Measurements from ENCODE around the gene UNC13B.
"Not testable (repeated sequence)": the region's sequence is repeated elsewhere in the genome, so short reads cannot be mapped to it uniquely, and the experiment has no call there.

UNC13B gene

GRCh38 chr9:35164711-35165110 lies 2.9 kb downstream of the UNC13B start:
- peak; percentile 59 for DNase-seq

- not testable (repeated sequence) for DNase-seq
Measured at GRCh38 chr9:35167429-35167828, 5.6 kb downstream of the UNC13B start.

GRCh38 chr9:35168963-35169362 lies 7.2 kb downstream of the UNC13B start:
- no peak for DNase-seq

- no peak for DNase-seq
Measured at GRCh38 chr9:35172878-35173277, 11.1 kb downstream of the UNC13B start.

- no peak for DNase-seq
Measured at GRCh38 chr9:35177520-35177919, 15.7 kb downstream of the UNC13B start.

GRCh38 chr9:35179347-35180280 lies 17.8 kb downstream of the UNC13B start:
- DNase-seq = no peak

GRCh38 chr9:35180801-35181200 lies 19.0 kb downstream of the UNC13B start:
- no peak for DNase-seq

- not testable (repeated sequence) for DNase-seq
Measured at GRCh38 chr9:35182401-35182800, 20.6 kb downstream of the UNC13B start.

GRCh38 chr9:35182996-35183754 lies 21.4 kb downstream of the UNC13B start:
- not testable (repeated sequence) for DNase-seq

GRCh38 chr9:35183755-35184480 lies 22.1 kb downstream of the UNC13B start:
- not testable (repeated sequence) for DNase-seq

GRCh38 chr9:35186524-35186923 lies 24.7 kb downstream of the UNC13B start:
- no peak for DNase-seq

GRCh38 chr9:35190203-35190602 lies 28.4 kb downstream of the UNC13B start:
- DNase-seq = no peak

GRCh38 chr9:35191105-35191504 lies 29.3 kb downstream of the UNC13B start:
- no peak for DNase-seq

GRCh38 chr9:35193762-35194161 lies 32.0 kb downstream of the UNC13B start:
- peak; percentile 18 for DNase-seq

- DNase-seq = no peak
Measured at GRCh38 chr9:35195683-35196082, 33.9 kb downstream of the UNC13B start.

GRCh38 chr9:35198191-35198590 lies 36.4 kb downstream of the UNC13B start:
- DNase-seq = no peak

GRCh38 chr9:35203528-35203927 lies 41.7 kb downstream of the UNC13B start:
- DNase-seq = no peak

- DNase-seq = no peak
Measured at GRCh38 chr9:35205340-35205739, 43.5 kb downstream of the UNC13B start.

GRCh38 chr9:35211854-35212253 lies 50.0 kb downstream of the UNC13B start:
- DNase-seq = no peak

- no peak for DNase-seq
Measured at GRCh38 chr9:35220659-35221338, 59.0 kb downstream of the UNC13B start.

GRCh38 chr9:35225677-35226076 lies 63.9 kb downstream of the UNC13B start:
- DNase-seq = no peak

GRCh38 chr9:35226651-35227050 lies 64.8 kb downstream of the UNC13B start:
- no peak for DNase-seq

GRCh38 chr9:35227284-35227683 lies 65.5 kb downstream of the UNC13B start:
- no peak for DNase-seq
